GM18873 (cell line): ENCODE measurements around the gene CADM1.

Source experiments
- ATAC-seq: cut with Tn5 transposase; IDR thresholded peaks from one replicate; pipeline ENCODE4 v1.9.1; 2021; ENCODE audit warnings: mild to moderate bottlenecking, moderate library complexity, moderate number of reproducible peaks; ENCODE audit not compliant: unreplicated experiment, low FRiP score

The CADM1 gene

DNA sequence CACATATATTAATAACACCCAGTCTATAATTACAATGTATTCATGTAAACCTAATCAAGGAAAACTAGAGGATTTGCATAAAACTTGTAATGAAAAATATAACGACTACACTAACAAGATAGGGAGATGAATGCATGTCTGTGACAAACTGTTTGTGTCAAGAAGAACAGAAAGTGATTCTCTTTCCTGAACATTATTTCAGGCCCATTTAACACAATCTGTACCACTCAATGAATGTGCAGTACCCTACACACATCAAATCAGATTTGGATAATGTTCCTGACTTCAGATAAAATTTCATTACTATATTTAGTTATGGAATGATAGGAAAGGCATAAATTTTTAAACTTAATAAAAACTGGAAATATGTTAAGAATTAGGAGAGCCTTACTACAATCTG, 93.1 kb downstream of the CADM1 start:
- ATAC-seq = no peak

DNA sequence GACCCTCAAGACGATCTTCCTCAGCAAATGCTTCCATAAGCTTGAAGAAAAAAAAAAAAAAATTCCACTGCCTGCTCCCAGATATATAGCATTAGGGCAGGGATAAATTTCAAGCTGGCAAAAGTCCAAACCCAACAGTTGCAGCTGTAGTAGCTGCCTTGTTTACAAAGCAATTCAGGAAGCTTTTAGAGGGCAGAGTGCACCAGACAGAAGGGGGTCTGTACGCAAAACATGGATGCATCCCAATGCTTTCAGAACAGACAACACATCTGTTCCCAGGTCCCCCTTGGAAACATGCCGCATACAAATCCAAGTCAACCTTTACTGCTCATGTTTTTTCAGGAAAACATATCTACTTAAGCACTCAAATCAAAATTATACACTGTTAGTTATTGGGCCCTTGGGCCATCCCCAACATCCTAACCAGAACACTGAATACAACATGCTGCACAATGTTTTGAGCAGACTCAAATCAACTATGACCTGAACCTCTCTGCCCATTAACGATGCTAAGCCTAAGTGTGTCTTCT, 94.5 kb downstream of the CADM1 start:
- ATAC-seq = no peak

DNA sequence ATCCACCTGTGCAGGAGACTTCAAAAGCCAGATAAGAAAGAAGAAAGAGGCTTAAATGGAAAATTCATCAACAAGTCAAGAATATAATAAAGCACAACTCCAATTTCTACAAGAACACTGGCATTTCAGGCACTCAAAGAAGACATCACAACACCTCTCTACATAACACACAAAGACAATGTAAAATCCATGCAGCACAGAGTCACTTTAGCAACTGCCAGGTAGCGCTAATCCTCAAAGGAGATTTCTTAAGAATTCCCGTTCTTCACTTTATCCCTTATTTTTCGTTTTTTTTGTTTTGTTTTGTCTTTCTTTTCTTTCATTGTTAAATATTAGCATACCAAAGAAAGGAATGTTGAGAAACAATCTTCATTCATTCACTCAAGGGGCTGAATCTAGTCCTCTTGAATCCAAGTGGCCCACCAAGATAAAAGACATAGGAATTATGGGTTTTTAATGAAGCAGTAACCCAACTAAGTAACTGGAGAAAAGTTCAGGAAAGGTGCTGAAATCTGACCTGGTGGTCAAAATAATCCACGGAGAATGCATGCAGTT, 95.0 kb downstream of the CADM1 start:
- no peak for ATAC-seq

DNA sequence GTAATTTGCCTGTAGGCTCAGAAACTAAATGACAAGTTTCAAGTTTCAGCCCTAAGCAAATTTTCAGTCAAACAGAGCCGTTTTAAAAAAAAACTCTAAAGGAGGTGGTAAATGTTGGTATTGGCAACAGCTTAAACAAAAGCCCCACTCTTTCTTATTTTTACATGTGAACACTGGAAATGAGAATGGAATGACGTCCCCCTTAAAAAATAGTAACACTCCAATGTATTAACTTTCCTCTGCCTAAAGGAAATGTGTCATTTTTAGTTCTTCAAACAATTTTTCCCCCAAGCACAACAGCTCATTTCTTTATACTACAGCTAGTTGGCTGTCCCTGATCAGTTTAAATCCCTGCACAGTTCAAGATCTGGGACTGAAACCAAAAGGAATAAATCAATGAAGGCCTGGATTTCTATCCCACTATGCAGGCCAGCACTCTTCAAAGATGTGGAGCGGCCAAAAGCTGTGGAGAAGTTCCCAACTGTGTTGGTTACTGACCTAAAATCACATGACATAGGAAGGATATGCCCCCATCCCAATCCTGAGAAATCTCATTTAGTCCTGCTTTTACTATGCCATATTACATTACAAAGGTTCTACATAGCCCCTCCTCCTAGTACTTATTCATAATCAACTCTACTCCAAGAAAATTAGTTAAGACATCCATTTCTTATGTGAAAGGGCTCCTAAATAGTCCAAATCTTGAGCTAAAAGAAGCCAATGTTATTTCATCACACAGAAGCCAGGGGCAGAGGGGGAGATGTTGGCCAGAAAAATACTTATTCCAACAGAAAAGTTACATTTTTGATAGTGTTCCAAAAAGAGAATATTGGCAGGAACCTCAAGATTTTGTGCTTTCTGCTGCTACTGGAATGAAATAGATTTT, 95.9 kb downstream of the CADM1 start:
- no peak for ATAC-seq

DNA sequence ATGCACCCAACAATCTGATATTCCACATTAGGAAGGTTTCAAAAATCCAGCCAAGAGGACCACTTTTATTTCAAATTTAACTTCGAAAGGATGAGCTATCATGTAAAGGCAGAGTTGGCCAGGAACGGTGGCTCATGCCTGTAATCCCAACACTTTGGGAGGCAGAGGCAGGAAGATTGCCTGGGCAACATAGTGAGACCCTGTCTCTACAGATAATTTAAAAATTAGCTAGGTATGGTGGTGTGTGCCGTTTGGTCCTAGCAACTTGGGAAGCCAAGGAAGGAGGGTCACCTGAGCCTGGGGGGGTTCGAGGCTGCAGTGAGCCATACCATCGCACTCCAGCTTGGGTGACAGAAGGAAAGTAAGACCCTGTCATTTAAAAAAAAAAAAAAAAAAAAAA, 96.7 kb downstream of the CADM1 start:
- ATAC-seq = no peak

DNA sequence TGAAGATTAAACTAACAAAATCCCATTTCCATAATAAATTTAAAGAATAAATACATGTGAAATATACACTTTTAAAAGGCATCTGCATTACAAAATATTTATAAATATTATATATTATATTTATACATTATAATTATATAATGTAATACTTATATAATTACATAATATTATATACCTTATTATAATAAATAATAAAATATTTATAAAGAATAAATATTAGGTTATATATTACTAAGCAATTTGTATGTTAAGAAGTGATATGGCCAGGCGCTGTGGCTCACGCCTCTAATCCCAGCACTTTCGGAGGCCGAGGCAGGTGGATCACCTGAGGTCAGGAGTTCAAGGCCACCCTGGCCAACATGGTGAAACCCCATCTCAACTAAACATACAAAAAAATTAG, 97.8 kb downstream of the CADM1 start:
- no peak for ATAC-seq

DNA sequence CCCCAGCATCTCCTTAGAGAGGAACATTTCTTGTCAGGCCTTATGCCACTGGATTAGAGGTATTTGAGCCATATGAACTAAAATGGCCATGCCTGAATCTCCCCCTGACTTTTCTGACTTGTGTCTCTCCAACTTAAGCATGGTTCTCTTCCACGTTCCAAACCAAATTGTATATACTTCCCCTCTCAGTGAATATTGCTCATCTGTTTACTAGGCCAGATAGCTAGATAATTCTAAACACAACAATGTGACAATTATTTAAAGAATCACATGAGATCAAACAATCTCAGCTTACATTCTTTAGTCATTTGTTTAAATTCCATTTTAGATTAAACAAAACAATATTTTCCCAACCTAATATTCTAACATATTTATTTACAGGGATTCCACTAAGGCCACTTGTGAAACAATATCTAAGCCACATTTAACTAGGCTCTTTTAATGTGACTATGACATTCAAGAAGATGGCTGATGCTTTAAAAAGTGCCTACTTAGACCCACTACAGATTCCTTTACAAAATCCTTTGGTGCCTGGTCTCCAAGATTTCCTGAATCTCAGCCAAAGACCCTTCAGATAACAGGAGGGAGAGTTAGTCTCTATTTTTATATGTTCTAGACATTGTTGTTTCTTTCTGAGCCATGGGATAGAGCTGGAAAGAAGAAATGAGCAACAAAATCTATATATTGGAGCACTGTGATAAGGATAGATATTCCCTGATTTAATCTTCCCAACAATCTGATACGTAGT, 105.7 kb downstream of the CADM1 start:
- no peak for ATAC-seq

DNA sequence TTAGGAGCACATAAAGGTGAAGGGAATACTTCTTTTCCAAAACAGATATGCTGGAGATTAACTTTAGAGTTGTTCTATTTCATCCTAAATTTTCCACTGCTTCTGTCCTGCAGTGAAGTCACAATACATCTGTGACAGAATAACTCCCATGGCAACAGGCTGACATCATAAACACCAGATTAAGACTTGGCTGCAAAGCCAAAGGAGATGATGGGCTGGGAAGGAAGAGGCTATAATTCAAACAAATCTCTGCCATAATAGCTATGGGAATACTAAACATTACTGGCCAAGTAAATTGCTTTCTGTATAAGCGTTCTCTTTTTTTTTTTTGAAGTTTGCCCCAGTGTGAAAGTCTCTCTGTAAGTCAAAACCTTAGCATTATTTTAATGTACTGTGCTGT, 107.7 kb downstream of the CADM1 start:
- ATAC-seq = no peak

DNA sequence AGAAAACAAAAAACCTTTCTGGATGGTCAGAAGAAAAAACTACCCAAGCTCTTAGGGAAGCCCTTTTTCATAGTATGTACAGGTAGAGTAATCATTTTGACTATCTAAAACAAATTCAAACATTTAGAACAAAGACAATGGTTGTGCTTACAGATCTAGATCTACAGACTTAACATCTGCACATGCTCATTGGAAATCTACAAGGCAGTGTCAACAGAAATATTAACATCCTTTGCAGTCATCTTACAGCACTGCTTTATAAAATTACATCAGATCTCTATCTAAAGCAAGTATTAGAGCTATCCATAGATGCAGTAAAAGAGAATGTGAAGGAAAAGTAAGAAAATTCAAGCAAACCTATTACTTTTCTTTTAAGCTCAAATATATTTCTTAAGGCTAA, 110.3 kb downstream of the CADM1 start:
- no peak for ATAC-seq

DNA sequence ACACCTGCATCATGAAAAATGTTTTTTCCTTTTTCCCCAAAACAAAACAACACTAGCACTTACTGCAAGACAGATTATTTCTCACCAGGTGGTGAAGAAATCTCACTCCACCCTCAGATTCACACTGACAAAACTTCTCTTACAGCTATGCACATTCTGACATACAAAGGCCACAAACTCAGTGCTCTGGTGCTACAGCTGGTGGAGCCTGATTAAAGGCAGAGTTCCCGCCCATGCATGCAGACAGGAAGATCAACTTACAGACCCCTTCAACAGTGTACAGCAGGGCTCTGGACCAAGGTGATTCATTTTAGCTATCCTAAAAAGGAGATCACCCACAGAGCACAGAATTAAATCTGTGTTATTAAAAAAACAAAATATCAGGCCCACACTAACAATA, 112.6 kb downstream of the CADM1 start:
- ATAC-seq = no peak

DNA sequence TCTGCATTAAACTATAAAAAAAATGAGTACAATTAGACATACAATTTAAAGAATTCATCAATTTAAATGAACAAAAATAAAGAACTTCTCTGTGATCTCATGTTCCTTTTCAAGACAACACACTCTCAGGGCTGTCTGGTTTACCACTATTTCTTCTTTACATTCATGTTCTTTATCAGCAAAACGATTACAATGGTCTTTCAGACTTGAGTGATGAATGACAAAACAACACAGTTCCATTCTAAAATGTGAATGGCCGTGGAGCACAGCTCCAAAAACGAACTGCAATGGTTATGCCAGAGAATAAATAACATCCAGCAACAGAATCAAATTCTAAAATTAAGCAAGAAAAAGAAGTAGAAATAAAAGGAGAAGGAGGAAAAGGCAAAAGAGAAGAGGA, 113.1 kb downstream of the CADM1 start:
- ATAC-seq = no peak

DNA sequence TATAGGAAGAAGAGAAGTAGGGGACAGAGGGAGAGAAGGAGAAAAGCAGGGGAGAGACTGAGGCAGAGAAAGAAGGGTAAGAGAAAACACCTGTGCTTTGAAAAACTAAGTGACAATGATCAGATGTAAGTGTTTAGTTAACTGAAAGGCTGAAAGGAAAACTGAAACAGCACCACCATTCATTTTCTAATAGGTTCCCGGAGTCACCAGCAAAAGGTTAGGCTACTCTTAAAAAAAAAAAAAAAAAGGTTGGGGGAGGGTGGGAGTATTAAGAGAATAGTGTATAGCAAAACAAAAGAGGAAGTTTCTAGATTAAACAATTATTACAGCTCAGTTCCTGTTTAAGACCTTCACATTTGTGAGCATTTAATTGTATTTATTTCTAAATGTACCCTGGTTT, 113.8 kb downstream of the CADM1 start:
- no peak for ATAC-seq

DNA sequence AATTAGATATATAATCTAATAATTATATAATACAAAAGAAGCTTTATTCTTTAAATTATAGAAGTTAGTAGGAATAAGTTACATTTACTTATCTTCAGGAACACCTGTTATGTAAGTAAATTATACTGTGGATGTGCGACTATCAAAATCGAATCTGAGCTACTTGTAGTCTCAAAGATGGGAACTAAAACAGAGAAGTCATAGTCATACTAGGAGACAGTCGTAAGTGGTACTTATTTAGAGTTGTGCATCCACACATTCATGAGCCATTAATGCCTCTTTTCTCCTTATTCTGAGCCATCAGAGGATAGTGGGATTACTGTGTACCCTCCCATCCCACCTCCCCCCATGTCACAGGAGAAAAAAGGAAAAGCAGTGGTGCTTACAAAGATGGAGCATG, 114.4 kb downstream of the CADM1 start:
- no peak for ATAC-seq

DNA sequence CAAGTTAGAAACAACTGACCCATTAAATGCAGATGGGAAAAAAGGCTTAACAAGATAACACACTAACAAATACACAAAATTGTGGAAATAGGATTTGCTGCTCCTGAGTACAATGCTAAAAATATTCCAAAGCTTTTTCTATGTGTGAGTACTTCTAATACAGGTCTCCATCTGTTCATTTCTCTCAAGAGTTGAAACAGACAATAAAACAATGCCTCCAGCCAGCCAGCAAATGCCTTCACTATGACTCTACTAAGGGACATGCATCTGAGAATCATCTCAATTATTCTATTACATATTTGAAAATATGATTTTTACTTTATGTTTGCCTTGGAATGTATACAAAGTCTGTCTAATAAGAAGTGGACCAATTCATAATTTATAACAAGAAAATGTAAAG, 119.0 kb downstream of the CADM1 start:
- ATAC-seq = no peak

DNA sequence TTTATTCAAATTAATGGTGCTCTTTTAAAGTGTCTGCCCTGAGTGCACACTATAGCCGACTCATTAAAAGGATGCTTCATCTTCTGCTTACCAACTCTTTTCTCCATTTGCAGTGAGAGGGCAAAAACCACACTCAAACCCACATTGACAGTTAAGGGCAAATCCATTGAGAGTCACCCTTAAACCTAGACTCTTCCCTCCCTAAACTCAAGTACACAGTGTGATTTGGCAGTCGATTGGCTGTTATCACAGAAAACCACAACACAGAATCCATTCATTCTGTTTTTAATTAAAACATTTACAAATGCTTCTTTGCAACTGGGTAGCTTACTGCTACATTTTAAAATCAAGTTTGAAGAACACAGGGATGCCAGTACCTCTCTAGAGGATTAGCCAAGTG, 120.0 kb downstream of the CADM1 start:
- ATAC-seq = no peak

DNA sequence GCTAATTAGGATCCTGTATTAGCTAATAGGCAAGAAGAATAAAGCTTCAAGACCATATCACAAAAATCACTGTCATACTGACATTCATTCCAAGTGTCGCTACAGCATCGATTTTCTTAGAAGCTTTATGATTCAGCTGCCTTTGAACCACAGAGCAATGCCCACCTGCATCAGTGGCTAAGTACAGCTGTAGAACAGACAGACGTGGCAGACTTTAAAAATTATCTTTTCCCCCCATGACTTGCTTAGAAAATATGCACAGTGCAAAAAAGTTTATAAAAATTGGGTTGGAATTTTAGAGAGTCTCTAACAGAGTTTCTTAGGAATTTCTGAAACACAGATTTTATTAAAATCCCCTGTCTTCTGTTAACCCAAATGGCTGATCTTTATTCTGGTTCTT, 120.8 kb downstream of the CADM1 start:
- ATAC-seq = no peak

DNA sequence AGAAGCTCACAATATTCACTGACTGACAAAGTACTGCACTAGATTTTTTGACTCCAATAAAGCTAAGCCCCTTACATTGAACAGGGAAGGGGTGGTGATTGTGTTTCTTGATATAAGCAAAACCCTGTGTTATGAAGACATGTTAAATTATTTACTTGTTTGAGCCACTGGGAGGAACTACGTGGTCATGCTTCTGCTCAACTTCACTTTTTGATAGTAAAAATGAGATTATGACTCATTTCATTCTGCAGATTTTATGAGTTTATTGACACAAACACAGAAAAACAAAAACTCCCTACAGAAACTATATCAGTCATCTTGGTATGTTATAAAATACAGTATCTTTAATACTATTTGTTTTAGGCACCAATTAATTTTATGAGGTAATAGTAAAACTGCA, 124.7 kb downstream of the CADM1 start:
- ATAC-seq = no peak

DNA sequence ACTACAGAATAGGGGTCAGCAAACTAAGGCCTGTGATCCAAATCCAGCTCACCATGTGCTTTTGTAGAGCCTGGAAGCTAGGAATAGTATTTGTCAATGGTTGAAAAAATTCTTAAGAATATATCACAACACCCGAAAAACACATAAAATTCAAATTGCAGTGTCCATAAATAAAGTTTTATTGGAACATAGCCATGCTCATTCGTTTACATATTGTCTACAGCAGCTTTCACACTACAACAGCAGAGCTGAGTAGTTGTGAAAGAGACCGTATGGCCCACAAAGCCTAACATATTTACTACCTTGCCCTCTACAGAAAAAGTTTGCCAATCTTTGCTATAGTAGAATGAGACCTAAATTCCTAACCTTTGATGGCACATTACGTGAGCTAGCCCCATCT, 125.7 kb downstream of the CADM1 start:
- ATAC-seq = no peak

DNA sequence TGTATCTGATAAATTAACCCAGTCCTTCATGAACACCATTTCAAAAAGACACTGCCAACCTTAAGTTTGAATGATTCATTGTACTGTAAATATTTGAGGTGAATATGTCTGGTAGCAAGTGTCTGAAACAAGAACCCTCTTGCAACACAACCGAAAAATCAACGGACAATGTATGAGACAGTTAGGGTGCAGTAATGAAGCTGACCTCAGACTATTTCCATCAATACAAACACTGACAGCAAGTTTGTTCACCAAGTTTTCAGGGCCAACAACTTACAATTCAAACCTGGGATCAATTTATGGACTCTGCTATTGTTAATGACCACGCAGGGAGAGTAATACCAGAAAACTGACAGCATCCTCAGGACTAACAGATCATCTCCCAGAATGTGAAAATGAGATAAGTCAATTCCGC, 126.3 kb downstream of the CADM1 start:
- no peak for ATAC-seq

DNA sequence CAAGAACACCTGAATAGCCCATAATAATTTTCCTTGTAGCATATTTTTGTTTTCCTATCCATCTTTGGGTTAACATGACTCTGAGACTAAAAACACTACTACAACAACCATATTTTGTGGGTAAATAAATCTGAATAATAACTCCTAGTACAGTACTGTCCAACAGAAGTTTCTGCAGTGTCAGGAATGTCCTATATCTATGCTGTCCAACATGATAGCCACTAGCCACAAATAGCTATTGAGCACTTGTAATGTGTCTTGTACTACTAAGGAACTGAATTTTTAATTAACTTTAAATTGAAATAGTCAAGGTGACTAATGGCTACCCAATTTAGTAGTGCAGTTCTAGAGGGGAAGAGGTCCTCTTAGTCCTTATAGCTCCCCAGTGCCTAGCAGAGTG, 135.6 kb downstream of the CADM1 start:
- ATAC-seq = no peak

DNA sequence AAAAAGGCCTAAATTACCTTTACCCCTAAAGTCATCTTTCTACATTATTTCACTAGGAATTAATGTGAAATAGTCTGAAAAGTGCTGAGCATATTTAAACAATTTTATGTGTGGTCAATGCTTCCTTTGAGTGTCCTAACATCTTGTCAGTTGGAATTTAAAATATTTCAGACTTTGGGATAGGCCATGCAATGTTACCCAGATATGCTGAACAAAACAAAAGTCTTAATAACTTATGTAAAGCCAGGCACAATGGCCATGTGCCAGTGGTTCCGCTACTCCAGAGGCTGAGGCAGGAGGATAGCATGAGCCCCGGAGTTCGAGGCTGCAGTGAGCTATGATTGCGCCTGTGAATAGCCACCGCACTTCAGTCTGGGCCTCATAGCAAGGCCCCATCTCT, 137.4 kb downstream of the CADM1 start:
- ATAC-seq = no peak
